Keratinocyte (primary cell): Measurements from ENCODE around the gene GSDMA. TPM values are rescaled to one million over a fixed set of nuclear protein-coding genes. Genes with fewer than 3 reads are reported as not detected.

Source experiments
- DNase-seq: peaks from one replicate; pipeline ENCODE4 v3.0.0-alpha.2; 2011; ENCODE audit warnings: low read depth, missing footprints, low spot score
- FAIRE-seq: peaks from 2 replicates; lab custom pipeline; 2011; peaks lifted over from hg19 to GRCh38; lab: Jason Lieb, UNC
- H2AFZ ChIP-seq: 2 replicates; pipeline ENCODE4 v1.6.0; 2012; ENCODE audit warnings: low read length, control low read depth, inconsistent platforms; ENCODE audit not compliant: control insufficient read depth
- H3K27ac ChIP-seq: 2 replicates; pipeline ENCODE4 v1.5.1; 2011; ENCODE audit warnings: low read length; ENCODE audit not compliant: control insufficient read depth, insufficient read depth
- H3K27me3 ChIP-seq: 3 replicates; pipeline ENCODE4 v1.6.0; 2011; ENCODE audit warnings: low read length; ENCODE audit not compliant: control insufficient read depth, insufficient read depth; ENCODE audit errors: extremely low read depth
- H3K36me3 ChIP-seq, 2 experiments: 2 replicates in 1 of 2; 3 replicates in 1 of 2; pipeline ENCODE4 v1.5.1; 2011; ENCODE audit warnings: low read length in 2 of 2, mild to moderate bottlenecking in 1 of 2; ENCODE audit not compliant: control insufficient read depth in 2 of 2, insufficient read depth in 2 of 2; ENCODE audit errors: extremely low read depth in 1 of 2
- H3K4me1 ChIP-seq: 3 replicates; pipeline ENCODE4 v1.5.1; 2011; ENCODE audit warnings: low read length; ENCODE audit not compliant: control insufficient read depth, insufficient read depth; ENCODE audit errors: extremely low read depth
- H3K4me2 ChIP-seq: 3 replicates; pipeline ENCODE4 v1.6.0; 2011; ENCODE audit warnings: low read depth, low read length; ENCODE audit not compliant: control insufficient read depth, insufficient read depth; ENCODE audit errors: extremely low read depth
- H3K4me3 ChIP-seq, 3 experiments: fragments of 200-600 bp in 1 of 3; sonication (generic) in 1 of 3; 2 replicates in 2 of 3; 3 replicates in 1 of 3; pipeline ENCODE4 v1.5.1; 2011 to 2016; ENCODE audit warnings: low read length in 3 of 3, mild to moderate bottlenecking in 3 of 3, control low read depth in 2 of 3, inconsistent platforms in 1 of 3, low read depth in 1 of 3, mixed read lengths in 1 of 3, mixed run types in 1 of 3, moderate library complexity in 1 of 3; ENCODE audit not compliant: control insufficient read depth in 2 of 3, insufficient read depth in 2 of 3; ENCODE audit errors: extremely low read depth in 1 of 3
- H3K79me2 ChIP-seq: 2 replicates; pipeline ENCODE4 v1.6.0; 2012; ENCODE audit warnings: low read length; ENCODE audit not compliant: control insufficient read depth, insufficient read depth
- H3K9ac ChIP-seq: 3 replicates; pipeline ENCODE4 v1.6.0; 2011; ENCODE audit warnings: low read length; ENCODE audit not compliant: control insufficient read depth, insufficient read depth; ENCODE audit errors: extremely low read depth
- H3K9me1 ChIP-seq: 3 replicates; pipeline ENCODE4 v1.6.0; 2011; ENCODE audit warnings: low read length; ENCODE audit not compliant: control insufficient read depth, insufficient read depth; ENCODE audit errors: extremely low read depth
- H3K9me3 ChIP-seq: 2 replicates; pipeline ENCODE4 v1.5.1; 2012; ENCODE audit warnings: low read depth, low read length; ENCODE audit not compliant: control insufficient read depth
- H4K20me1 ChIP-seq: 3 replicates; pipeline ENCODE4 v1.6.0; 2011; ENCODE audit warnings: low read length; ENCODE audit not compliant: control insufficient read depth, insufficient read depth; ENCODE audit errors: extremely low read depth
- CTCF ChIP-seq, 3 experiments: IDR thresholded peaks in 1 of 3; conservative IDR thresholded peaks in 1 of 3; optimal IDR thresholded peaks in 1 of 3; 2 replicates in 2 of 3; 3 replicates in 1 of 3; pipeline versions ENCODE3 to v1.5.1; 2011; ENCODE audit warnings: low read length in 3 of 3, mild to moderate bottlenecking in 3 of 3, moderate library complexity in 2 of 3, control low read depth in 1 of 3, inconsistent platforms in 1 of 3; ENCODE audit not compliant: insufficient read depth in 2 of 3; ENCODE audit errors: extremely low read depth in 1 of 3
- EZH2 ChIP-seq: IDR thresholded peaks from one replicate; pipeline ENCODE4 v1.6.1; 2012; ENCODE audit warnings: inconsistent platforms, mild to moderate bottlenecking, low read length, moderate library complexity
- dilution Hi-C: fragments of 300-500 bp; cut with MboI; formaldehyde crosslinking; loops from one replicate; pipeline ENCODE4 v1.7.0; 2020; ENCODE audit warnings: low sequenced_read_pairs; ENCODE audit not compliant: extremely low pct_ligation_motif_present
- polyA plus RNA-seq, 5 experiments: library from polyadenylated mRNA; depleted of rRNA in 3 of 5; stranded (reverse) in 3 of 5; stranded (forward) in 1 of 5; unstranded in 1 of 5; fragments of >200 nt; gene quantifications; 1 replicate in 1 of 5; 2 replicates in 3 of 5; 3 replicates in 1 of 5; pipeline versions ENCODE4 v1.2.1 to v1.2.3, GENCODE V29; 2011 to 2012; ENCODE audit warnings: missing spikeins in 2 of 5, low read depth in 1 of 5, low replicate concordance in 1 of 5

GSDMA gene
- polyA plus RNA-seq, 1 donor (not counting 4 experiments of a cell fraction or from before 2014, with no cell fraction given) = 5.0 TPM

GRCh38 chr17:39935909-39936308 is 26.9 kb upstream of the GSDMA start:
- Histone ChIP-seq H3K9me3 (no peaks in the 10 kb centered on the region), H3K4me2 (no peak overlapping the region), H3K4me1 (peaks cover 8% of the 10 kb centered on the region), H3K9me1 (no peaks in the 10 kb centered on the region), H3K79me2 (no peaks in the 10 kb centered on the region), H3K36me3 (no peaks in the 10 kb centered on the region), H3K27ac (no peak overlapping the region), H3K4me3 (no peak overlapping the region), H2AFZ (no peak overlapping the region), H3K9ac (no peak overlapping the region), H3K27me3 (no peaks in the 10 kb centered on the region), H4K20me1 (no peaks in the 10 kb centered on the region)
- DNase-seq (no peak), FAIRE-seq (no peak)
- no peak for TF ChIP-seq CTCF (optimal IDR thresholded peaks at IDR 0.05 in 1 of 3, IDR thresholded peaks at IDR 0.05 in 1 of 3, conservative IDR thresholded peaks at IDR 0.05 in 1 of 3; ENCODE audit: extremely low read depth in 1 of 3, insufficient read depth in 2 of 3, low read length in 3 of 3)
- TF ChIP-seq EZH2 = no peak
- dilution Hi-C loops = no loop called here

- Histone ChIP-seq H3K9ac (no peak overlapping the region), H3K9me1 (no peaks in the 10 kb centered on the region), H2AFZ (no peak overlapping the region), H3K4me2 (no peak overlapping the region), H4K20me1 (no peaks in the 10 kb centered on the region), H3K9me3 (no peaks in the 10 kb centered on the region), H3K4me1 (peaks cover 8% of the 10 kb centered on the region), H3K4me3 (no peak overlapping the region), H3K36me3 (no peaks in the 10 kb centered on the region), H3K27ac (no peak overlapping the region), H3K79me2 (no peaks in the 10 kb centered on the region), H3K27me3 (peaks cover under 1% of the 10 kb centered on the region)
- no peak for DNase-seq
- TF ChIP-seq CTCF (optimal IDR thresholded peaks at IDR 0.05 in 1 of 3, IDR thresholded peaks at IDR 0.05 in 1 of 3, conservative IDR thresholded peaks at IDR 0.05 in 1 of 3; ENCODE audit: extremely low read depth in 1 of 3, insufficient read depth in 2 of 3, low read length in 3 of 3) = no peak
- TF ChIP-seq EZH2 = no peak
- dilution Hi-C loops = no loop called here
- no peak for FAIRE-seq
Observed at GRCh38 chr17:39937447-39937846, 25.4 kb upstream of the GSDMA start.
